SIG-M5 treated with dmso at 0.1 percent for 504 hours (cell line): Measurements from ENCODE around the gene TTC1.
"Not testable (repeated sequence)": the region's sequence is repeated elsewhere in the genome, so short reads cannot be mapped to it uniquely, and the experiment has no call there.

Experiments
- DNase-seq: peaks from one replicate; lab custom pipeline; 2025; ENCODE audit not compliant: unreplicated experiment; lab: John Stamatoyannopoulos, UW

The TTC1 gene

DNA sequence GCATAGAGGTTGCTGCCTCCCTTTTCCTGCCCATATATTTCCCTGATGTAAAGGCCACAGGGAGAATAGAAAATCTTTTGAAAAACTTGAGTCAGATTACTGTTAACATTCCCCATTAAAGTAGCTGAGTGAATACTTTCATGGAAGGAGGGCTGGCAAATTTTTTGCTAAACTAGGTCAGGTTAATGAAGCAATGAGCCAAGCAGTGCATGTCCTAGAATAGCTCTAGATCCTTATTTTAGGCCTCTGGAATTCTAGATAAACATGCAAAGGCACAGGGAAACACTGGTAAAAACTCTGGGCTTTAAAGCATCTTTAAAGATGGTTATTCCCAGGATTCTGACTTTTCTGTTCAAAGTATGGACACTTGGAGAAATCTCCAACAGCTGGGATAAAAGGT lies 27.9 kb downstream of the TTC1 start:
- no peak for DNase-seq

GRCh38 chr5:160039810-160040470 lies 31.0 kb downstream of the TTC1 start:
- DNase-seq: peak; percentile 50

DNA sequence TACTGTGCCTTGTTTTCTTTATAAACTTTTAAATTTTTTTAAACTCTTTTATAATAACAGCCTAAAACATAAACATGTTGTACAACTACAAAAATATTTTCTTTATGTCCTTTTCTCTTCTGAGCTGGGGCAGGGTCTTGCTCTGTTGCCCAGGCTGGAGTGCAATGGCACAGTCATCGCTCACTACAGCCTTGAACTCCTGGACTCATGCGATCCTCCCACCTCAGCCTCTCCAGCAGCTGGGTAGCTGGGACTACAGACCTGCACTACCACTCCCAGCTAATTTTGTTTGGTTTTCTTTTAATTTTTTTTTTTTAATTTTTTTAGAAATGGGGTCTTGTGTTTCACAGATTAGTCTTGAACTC lies 31.5 kb downstream of the TTC1 start:
- DNase-seq: no peak

GRCh38 chr5:160042671-160043070 lies 33.7 kb downstream of the TTC1 start:
- DNase-seq: no peak

- no peak for DNase-seq
These were observed 35.5 kb downstream of the TTC1 start for GRCh38 chr5:160044391-160044804.

GRCh38 chr5:160044967-160045366 lies 36.0 kb downstream of the TTC1 start:
- DNase-seq: no peak

DNA sequence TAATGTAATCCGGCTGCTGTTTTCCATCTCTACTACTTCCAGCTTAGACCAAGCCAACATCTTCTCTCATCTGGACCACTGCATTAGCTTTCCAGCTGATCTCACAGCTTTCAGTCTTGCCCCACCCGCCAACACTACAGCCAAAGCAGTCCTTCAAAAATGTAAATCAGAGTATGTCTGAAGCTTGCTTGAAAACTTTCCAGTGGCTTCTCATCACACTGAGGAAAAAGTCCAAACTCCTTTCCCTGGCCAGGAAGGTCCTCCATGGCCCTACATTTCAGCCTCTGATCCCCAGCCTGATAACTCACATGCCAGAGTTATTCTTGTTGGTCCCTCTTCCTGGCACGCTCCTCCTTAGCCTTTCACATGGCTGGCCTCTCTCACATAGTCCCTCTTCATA lies 38.5 kb downstream of the TTC1 start:
- DNase-seq: no peak

DNA sequence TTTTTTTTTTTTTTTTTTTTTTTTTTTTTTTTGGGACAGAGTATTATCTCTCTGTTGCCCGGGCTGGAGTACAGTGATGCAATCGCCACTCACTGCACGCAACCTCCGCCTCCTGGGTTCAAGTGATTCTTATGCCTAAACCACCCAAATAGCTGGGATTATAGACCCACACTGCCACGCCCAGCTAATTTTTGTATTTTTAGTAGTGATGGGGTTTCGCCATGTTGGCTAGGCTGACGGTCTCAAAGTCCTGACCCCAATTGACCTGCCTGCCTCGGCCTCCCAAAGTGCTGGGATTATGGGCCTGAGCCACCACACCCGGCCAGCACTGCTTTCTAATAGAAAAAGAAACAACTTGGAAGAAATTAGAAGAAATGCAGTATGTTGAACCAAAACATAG lies 39.2 kb downstream of the TTC1 start:
- DNase-seq: no peak

GRCh38 chr5:160049099-160049498 lies 40.2 kb downstream of the TTC1 start:
- no peak for DNase-seq

GRCh38 chr5:160054047-160054446 lies 45.1 kb downstream of the TTC1 start:
- no peak for DNase-seq

GRCh38 chr5:160054831-160055230 lies 45.9 kb downstream of the TTC1 start:
- no peak for DNase-seq

- no peak for DNase-seq
These were observed 48.3 kb downstream of the TTC1 start for GRCh38 chr5:160057256-160057655.

GRCh38 chr5:160060001-160060400 lies 51.1 kb downstream of the TTC1 start:
- DNase-seq: no peak

GRCh38 chr5:160061770-160062169 lies 52.8 kb downstream of the TTC1 start:
- no peak for DNase-seq

DNA sequence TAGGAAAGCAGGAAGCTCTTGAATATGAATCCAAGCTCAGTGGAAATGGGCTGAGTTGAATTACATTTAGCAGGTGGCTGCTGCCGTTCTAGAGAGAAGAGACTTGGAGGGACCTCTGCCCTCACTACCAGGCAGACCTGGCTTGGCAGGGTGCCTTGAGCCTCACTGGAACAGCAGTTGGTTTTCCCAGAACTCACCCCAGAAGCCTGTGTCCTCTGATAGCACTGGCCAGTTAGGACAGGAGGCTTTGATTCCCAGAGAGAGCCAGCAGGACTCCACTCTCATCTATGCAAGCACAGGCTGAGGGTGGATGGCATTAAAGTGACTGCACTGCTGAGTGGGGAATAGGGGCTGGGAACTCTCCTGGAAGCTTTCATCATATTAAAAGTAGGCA lies 55.5 kb downstream of the TTC1 start:
- no peak for DNase-seq

DNA sequence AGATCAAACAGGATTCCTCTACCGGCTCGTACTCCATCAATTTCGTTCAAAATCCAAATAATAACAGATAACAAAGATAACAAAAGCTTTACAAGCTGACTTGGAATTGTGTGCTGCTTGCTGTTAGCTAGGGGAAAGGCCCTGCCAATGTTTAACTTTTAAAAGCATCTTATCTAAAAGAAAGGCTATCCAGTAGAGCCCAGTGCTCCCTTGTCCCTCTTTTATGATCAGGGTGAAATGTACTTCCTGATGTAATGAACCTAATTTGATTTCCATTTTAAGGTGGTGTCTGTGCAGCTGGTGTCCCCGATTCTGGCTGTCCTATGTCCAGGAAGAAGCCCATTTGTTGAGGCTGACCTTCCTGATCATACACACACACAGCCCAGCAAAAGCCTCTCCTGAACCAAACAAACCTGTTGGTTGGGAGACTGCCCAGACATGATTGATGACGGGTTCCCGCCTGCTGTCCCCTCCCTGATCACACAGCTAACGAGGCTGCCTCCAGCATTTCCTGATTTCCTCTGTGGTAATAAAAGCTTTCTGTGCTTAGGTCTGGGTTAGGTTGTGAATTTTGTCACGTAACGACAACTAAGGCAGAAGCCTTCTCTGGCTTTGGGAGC lies 56.2 kb downstream of the TTC1 start:
- peak; percentile 42 for DNase-seq

GRCh38 chr5:160069120-160069519 lies 60.2 kb downstream of the TTC1 start:
- not testable (repeated sequence) for DNase-seq

- no peak for DNase-seq
These were observed 62.6 kb downstream of the TTC1 start for GRCh38 chr5:160071516-160071915.

- no peak for DNase-seq
These were observed 63.0 kb downstream of the TTC1 start for GRCh38 chr5:160071916-160072315.

- no peak for DNase-seq
These were observed 66.1 kb downstream of the TTC1 start for GRCh38 chr5:160075073-160075472.

GRCh38 chr5:160076997-160077396 lies 68.1 kb downstream of the TTC1 start:
- DNase-seq: no peak

DNA sequence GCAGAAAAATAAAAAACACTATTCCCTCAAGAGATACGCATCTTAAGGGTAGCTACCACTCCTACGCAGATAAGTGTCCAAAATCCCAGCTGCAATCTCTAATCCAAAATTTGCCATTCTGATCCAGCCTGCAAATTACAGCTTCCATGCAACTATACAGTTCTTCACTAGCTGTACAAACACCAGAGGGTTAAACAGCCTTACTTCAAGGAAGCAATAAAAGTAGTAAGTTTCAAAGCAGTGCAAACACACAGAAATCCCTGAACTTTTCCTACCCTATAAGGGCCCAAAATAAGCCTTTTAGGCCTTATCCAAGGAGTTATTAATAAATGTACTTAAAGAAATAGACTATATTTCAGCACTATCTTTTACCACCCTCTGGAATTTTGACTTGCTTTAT lies 70.8 kb downstream of the TTC1 start:
- no peak for DNase-seq

DNA sequence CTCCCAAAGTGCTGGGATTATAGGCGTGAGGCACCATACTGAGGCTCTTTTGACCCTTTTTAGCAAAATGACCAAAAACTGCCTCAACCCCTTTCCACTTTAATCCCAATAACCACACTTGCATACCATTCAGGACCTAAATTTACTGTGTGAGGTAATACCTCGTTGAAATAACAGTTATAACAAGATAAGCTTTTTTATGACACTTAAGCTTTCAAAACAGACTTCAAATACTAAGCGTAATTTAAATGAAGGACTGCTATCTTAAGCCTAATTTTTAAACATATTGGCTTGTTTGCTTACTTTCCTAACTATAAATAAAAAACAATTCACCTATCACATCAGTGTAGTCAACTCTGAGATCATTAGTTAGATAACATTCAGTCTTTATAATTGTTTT lies 72.6 kb downstream of the TTC1 start:
- no peak for DNase-seq
